ENCODE data around the gene DYNC1H1.

DNA sequence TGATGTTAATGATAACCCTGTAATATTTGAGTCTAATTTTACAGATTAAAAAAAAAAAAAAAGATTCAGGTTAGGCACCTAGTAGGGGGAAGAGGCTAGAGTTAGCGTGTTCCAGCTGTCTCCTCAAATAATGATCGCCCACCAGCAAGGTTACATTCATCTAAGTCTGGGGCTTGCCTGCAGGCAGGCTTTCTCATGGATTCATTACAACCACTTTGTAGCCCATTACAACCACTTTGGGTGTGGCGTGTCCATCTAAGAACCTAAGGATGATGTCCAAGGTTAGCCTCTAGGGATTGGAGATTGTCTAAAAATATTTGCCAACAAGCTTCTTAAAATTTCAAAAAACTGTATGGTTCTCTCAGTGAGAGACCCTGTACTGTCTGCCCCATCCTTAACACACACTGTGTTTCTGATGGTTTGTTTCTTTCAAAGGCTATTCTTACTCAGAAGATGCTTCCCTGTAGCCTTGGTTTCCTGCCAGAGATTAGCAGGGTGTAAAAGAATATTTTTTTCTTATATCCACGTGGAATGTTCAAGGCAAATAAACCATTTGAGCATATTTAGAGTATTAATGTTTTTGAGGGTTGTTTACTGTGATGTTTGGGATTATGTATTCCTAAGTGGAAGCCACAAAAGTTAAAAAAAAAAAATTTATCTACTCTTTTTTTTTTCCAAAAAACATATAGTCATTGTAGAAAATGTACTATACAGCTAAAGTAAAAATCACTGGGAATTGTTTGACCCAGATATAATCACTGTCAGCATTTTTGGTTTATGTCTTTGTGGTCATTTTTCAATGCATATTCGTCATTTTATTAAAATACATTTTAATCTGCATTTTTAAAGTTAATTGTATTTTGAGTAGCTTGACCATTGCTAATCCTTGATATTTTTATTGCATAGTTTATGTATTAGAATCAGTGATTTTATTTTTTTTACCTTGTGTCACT, 1.7 kb downstream of the DYNC1H1 start:
- TF ChIP-seq, protein P1, sequence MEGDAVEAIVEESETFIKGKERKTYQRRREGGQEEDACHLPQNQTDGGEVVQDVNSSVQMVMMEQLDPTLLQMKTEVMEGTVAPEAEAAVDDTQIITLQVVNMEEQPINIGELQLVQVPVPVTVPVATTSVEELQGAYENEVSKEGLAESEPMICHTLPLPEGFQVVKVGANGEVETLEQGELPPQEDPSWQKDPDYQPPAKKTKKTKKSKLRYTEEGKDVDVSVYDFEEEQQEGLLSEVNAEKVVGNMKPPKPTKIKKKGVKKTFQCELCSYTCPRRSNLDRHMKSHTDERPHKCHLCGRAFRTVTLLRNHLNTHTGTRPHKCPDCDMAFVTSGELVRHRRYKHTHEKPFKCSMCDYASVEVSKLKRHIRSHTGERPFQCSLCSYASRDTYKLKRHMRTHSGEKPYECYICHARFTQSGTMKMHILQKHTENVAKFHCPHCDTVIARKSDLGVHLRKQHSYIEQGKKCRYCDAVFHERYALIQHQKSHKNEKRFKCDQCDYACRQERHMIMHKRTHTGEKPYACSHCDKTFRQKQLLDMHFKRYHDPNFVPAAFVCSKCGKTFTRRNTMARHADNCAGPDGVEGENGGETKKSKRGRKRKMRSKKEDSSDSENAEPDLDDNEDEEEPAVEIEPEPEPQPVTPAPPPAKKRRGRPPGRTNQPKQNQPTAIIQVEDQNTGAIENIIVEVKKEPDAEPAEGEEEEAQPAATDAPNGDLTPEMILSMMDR (IDR thresholded peaks at IDR 0.05): no peak
- TF ChIP-seq NFYB (CRISPR knock-in tag; conservative IDR thresholded peaks at IDR 0.05; ENCODE audit: low read depth) (no peak), MAX (CRISPR knock-in tag; IDR thresholded peaks at IDR 0.05) (no peak)
